ENCODE results near the gene GOSR1.

The GOSR1 gene

GRCh38 chr17:30495586-30495985, 18.4 kb downstream of the GOSR1 start:
- H3K9ac ChIP-seq (ENCODE audit: low read depth in 1 of 2, low read length in 2 of 2) = no peak overlapping the region
- peaks cover 20 to 70% of the 10 kb centered on the region in 2 donors for H3K36me3 ChIP-seq (ENCODE audit: control insufficient read depth in 1 of 2, insufficient read depth in 2 of 2, low read length in 2 of 2)
- H3K4me1 ChIP-seq (ENCODE audit: control insufficient read depth in 1 of 2, insufficient read depth in 2 of 2, low read length in 2 of 2) = no peaks in the 10 kb centered on the region
- no peak overlapping the region for H3K27ac ChIP-seq (ENCODE audit: low read depth, low read length)
- H3K27me3 ChIP-seq (ENCODE audit: control insufficient read depth in 1 of 2, insufficient read depth in 2 of 2, low read length in 2 of 2) = no peaks in the 10 kb centered on the region
- no peaks in the 10 kb centered on the region for H3K9me3 ChIP-seq (ENCODE audit: control insufficient read depth in 1 of 2, low read length in 2 of 2)
- H3K4me3 ChIP-seq (ENCODE audit: low read depth in 1 of 2, low read length in 2 of 2) = no peak overlapping the region

GRCh38 chr17:30503558-30503957, 26.4 kb downstream of the GOSR1 start:
- Histone ChIP-seq H3K9ac (ENCODE audit: low read depth in 1 of 2, low read length in 2 of 2) (no peak overlapping the region), H3K4me1 (ENCODE audit: control insufficient read depth in 1 of 2, insufficient read depth in 2 of 2, low read length in 2 of 2) (no peaks in the 10 kb centered on the region), H3K9me3 (ENCODE audit: control insufficient read depth in 1 of 2, low read length in 2 of 2) (no peaks in the 10 kb centered on the region), H3K36me3 (ENCODE audit: control insufficient read depth in 1 of 2, insufficient read depth in 2 of 2, low read length in 2 of 2) (peaks cover 9 to 57% of the 10 kb centered on the region in 2 donors), H3K27me3 (ENCODE audit: control insufficient read depth in 1 of 2, insufficient read depth in 2 of 2, low read length in 2 of 2) (no peaks in the 10 kb centered on the region), H3K27ac (ENCODE audit: low read depth, low read length) (no peak overlapping the region), H3K4me3 (ENCODE audit: low read depth in 1 of 2, low read length in 2 of 2) (no peak overlapping the region)

GRCh38 chr17:30505868-30506417, 28.7 kb downstream of the GOSR1 start:
- Histone ChIP-seq H3K27ac (ENCODE audit: low read depth, low read length) (no peak overlapping the region), H3K36me3 (ENCODE audit: control insufficient read depth in 1 of 2, insufficient read depth in 2 of 2, low read length in 2 of 2) (peaks cover 9 to 54% of the 10 kb centered on the region in 2 donors), H3K9ac (ENCODE audit: low read depth in 1 of 2, low read length in 2 of 2) (no peak overlapping the region), H3K4me1 (ENCODE audit: control insufficient read depth in 1 of 2, insufficient read depth in 2 of 2, low read length in 2 of 2) (no peaks in the 10 kb centered on the region), H3K27me3 (ENCODE audit: control insufficient read depth in 1 of 2, insufficient read depth in 2 of 2, low read length in 2 of 2) (no peaks in the 10 kb centered on the region), H3K9me3 (ENCODE audit: control insufficient read depth in 1 of 2, low read length in 2 of 2) (no peaks in the 10 kb centered on the region), H3K4me3 (ENCODE audit: low read depth in 1 of 2, low read length in 2 of 2) (no peak overlapping the region)

- Histone ChIP-seq H3K4me3 (ENCODE audit: low read depth in 1 of 2, low read length in 2 of 2) (no peak overlapping the region), H3K9ac (ENCODE audit: low read depth in 1 of 2, low read length in 2 of 2) (no peak overlapping the region), H3K4me1 (ENCODE audit: control insufficient read depth in 1 of 2, insufficient read depth in 2 of 2, low read length in 2 of 2) (no peaks in the 10 kb centered on the region), H3K27ac (ENCODE audit: low read depth, low read length) (no peak overlapping the region), H3K9me3 (ENCODE audit: control insufficient read depth in 1 of 2, low read length in 2 of 2) (no peaks in the 10 kb centered on the region), H3K36me3 (ENCODE audit: control insufficient read depth in 1 of 2, insufficient read depth in 2 of 2, low read length in 2 of 2) (peaks cover 9 to 52% of the 10 kb centered on the region in 2 donors), H3K27me3 (ENCODE audit: control insufficient read depth in 1 of 2, insufficient read depth in 2 of 2, low read length in 2 of 2) (no peaks in the 10 kb centered on the region)
These were observed 29.3 kb downstream of the GOSR1 start for GRCh38 chr17:30506481-30506880.

GRCh38 chr17:30513346-30513745, 36.1 kb downstream of the GOSR1 start:
- Histone ChIP-seq H3K4me3 (ENCODE audit: low read depth in 1 of 2, low read length in 2 of 2) (no peak overlapping the region), H3K4me1 (ENCODE audit: control insufficient read depth in 1 of 2, insufficient read depth in 2 of 2, low read length in 2 of 2) (peaks cover 0 to 8% of the 10 kb centered on the region in 2 donors), H3K27me3 (ENCODE audit: control insufficient read depth in 1 of 2, insufficient read depth in 2 of 2, low read length in 2 of 2) (no peaks in the 10 kb centered on the region), H3K9me3 (ENCODE audit: control insufficient read depth in 1 of 2, low read length in 2 of 2) (no peaks in the 10 kb centered on the region), H3K36me3 (ENCODE audit: control insufficient read depth in 1 of 2, insufficient read depth in 2 of 2, low read length in 2 of 2) (peaks cover 14 to 29% of the 10 kb centered on the region in 2 donors), H3K9ac (ENCODE audit: low read depth in 1 of 2, low read length in 2 of 2) (no peak overlapping the region), H3K27ac (ENCODE audit: low read depth, low read length) (no peak overlapping the region)

- H3K4me1 ChIP-seq (ENCODE audit: control insufficient read depth in 1 of 2, insufficient read depth in 2 of 2, low read length in 2 of 2) = peaks cover 0 to 9% of the 10 kb centered on the region in 2 donors
- no peak overlapping the region for H3K27ac ChIP-seq (ENCODE audit: low read depth, low read length)
- H3K9me3 ChIP-seq (ENCODE audit: control insufficient read depth in 1 of 2, low read length in 2 of 2) = no peaks in the 10 kb centered on the region
- H3K36me3 ChIP-seq (ENCODE audit: control insufficient read depth in 1 of 2, insufficient read depth in 2 of 2, low read length in 2 of 2) = peaks cover 17 to 36% of the 10 kb centered on the region in 2 donors
- no peak overlapping the region for H3K9ac ChIP-seq (ENCODE audit: low read depth in 1 of 2, low read length in 2 of 2)
- no peak overlapping the region for H3K4me3 ChIP-seq (ENCODE audit: low read depth in 1 of 2, low read length in 2 of 2)
- no peaks in the 10 kb centered on the region for H3K27me3 ChIP-seq (ENCODE audit: control insufficient read depth in 1 of 2, insufficient read depth in 2 of 2, low read length in 2 of 2)
These were observed 37.8 kb downstream of the GOSR1 start for GRCh38 chr17:30514895-30515596.

- H3K9me3 ChIP-seq (ENCODE audit: control insufficient read depth in 1 of 2, low read length in 2 of 2) = peaks cover 2 to 6% of the 10 kb centered on the region in 2 donors
- peaks cover 0 to 9% of the 10 kb centered on the region in 2 donors for H3K4me1 ChIP-seq (ENCODE audit: control insufficient read depth in 1 of 2, insufficient read depth in 2 of 2, low read length in 2 of 2)
- peaks cover 28 to 55% of the 10 kb centered on the region in 2 donors for H3K36me3 ChIP-seq (ENCODE audit: control insufficient read depth in 1 of 2, insufficient read depth in 2 of 2, low read length in 2 of 2)
- H3K9ac ChIP-seq (ENCODE audit: low read depth in 1 of 2, low read length in 2 of 2) = no peak overlapping the region
- no peak overlapping the region for H3K27ac ChIP-seq (ENCODE audit: low read depth, low read length)
- H3K27me3 ChIP-seq (ENCODE audit: control insufficient read depth in 1 of 2, insufficient read depth in 2 of 2, low read length in 2 of 2) = no peaks in the 10 kb centered on the region
- H3K4me3 ChIP-seq (ENCODE audit: low read depth in 1 of 2, low read length in 2 of 2) = no peak overlapping the region
These were observed 40.6 kb downstream of the GOSR1 start for GRCh38 chr17:30517786-30518185.

GRCh38 chr17:30519166-30519565, 42.0 kb downstream of the GOSR1 start:
- Histone ChIP-seq H3K9ac (ENCODE audit: low read depth in 1 of 2, low read length in 2 of 2) (no peak overlapping the region), H3K9me3 (ENCODE audit: control insufficient read depth in 1 of 2, low read length in 2 of 2) (peaks cover 2 to 6% of the 10 kb centered on the region in 2 donors), H3K4me1 (ENCODE audit: control insufficient read depth in 1 of 2, insufficient read depth in 2 of 2, low read length in 2 of 2) (peaks cover 0 to 9% of the 10 kb centered on the region in 2 donors), H3K27ac (ENCODE audit: low read depth, low read length) (peak overlapping the region; percentile 44), H3K27me3 (ENCODE audit: control insufficient read depth in 1 of 2, insufficient read depth in 2 of 2, low read length in 2 of 2) (no peaks in the 10 kb centered on the region), H3K4me3 (ENCODE audit: low read depth in 1 of 2, low read length in 2 of 2) (no peak overlapping the region), H3K36me3 (ENCODE audit: control insufficient read depth in 1 of 2, insufficient read depth in 2 of 2, low read length in 2 of 2) (peaks cover 20 to 45% of the 10 kb centered on the region in 2 donors)

GRCh38 chr17:30519707-30520106, 42.5 kb downstream of the GOSR1 start:
- peaks cover 18 to 45% of the 10 kb centered on the region in 2 donors for H3K36me3 ChIP-seq (ENCODE audit: control insufficient read depth in 1 of 2, insufficient read depth in 2 of 2, low read length in 2 of 2)
- H3K4me3 ChIP-seq (ENCODE audit: low read depth in 1 of 2, low read length in 2 of 2) = no peak overlapping the region
- H3K27ac ChIP-seq (ENCODE audit: low read depth, low read length) = no peak overlapping the region

GRCh38 chr17:30520436-30520835, 43.2 kb downstream of the GOSR1 start:
- H3K4me3 ChIP-seq (ENCODE audit: low read depth in 1 of 2, low read length in 2 of 2) = no peak overlapping the region
- H3K27ac ChIP-seq (ENCODE audit: low read depth, low read length) = no peak overlapping the region
- H3K9ac ChIP-seq (ENCODE audit: low read depth in 1 of 2, low read length in 2 of 2) = no peak overlapping the region
- no peaks in the 10 kb centered on the region for H3K27me3 ChIP-seq (ENCODE audit: control insufficient read depth in 1 of 2, insufficient read depth in 2 of 2, low read length in 2 of 2)
- H3K4me1 ChIP-seq (ENCODE audit: control insufficient read depth in 1 of 2, insufficient read depth in 2 of 2, low read length in 2 of 2) = peaks cover 0 to 9% of the 10 kb centered on the region in 2 donors
- H3K36me3 ChIP-seq (ENCODE audit: control insufficient read depth in 1 of 2, insufficient read depth in 2 of 2, low read length in 2 of 2) = peaks cover 17 to 39% of the 10 kb centered on the region in 2 donors
- peaks cover 2 to 6% of the 10 kb centered on the region in 2 donors for H3K9me3 ChIP-seq (ENCODE audit: control insufficient read depth in 1 of 2, low read length in 2 of 2)

More at GRCh38 chr17:30519707-30520106, 42.5 kb downstream of the GOSR1 start:
- no peaks in the 10 kb centered on the region for H3K27me3 ChIP-seq (ENCODE audit: control insufficient read depth in 1 of 2, insufficient read depth in 2 of 2, low read length in 2 of 2)
- peaks cover 2 to 6% of the 10 kb centered on the region in 2 donors for H3K9me3 ChIP-seq (ENCODE audit: control insufficient read depth in 1 of 2, low read length in 2 of 2)
- no peak overlapping the region for H3K9ac ChIP-seq (ENCODE audit: low read depth in 1 of 2, low read length in 2 of 2)
- peaks cover 0 to 9% of the 10 kb centered on the region in 2 donors for H3K4me1 ChIP-seq (ENCODE audit: control insufficient read depth in 1 of 2, insufficient read depth in 2 of 2, low read length in 2 of 2)
